NK-92 treated with Interleukin-12 subunit alpha and Interleukin-12 subunit beta, amount 100 ng/mL, for 24 hours (cell line): ENCODE data around the gene USF1.
A peak's percentile ranks its signal among the peaks of the same experiment; 100 is the strongest.
"Not testable (repeated sequence)": the region's sequence is repeated elsewhere in the genome, so short reads cannot be mapped to it uniquely, and the experiment has no call there.

Source experiments
- DNase-seq: peaks from one replicate; lab custom pipeline; 2025; lab: John Stamatoyannopoulos, UW

The USF1 gene

DNA sequence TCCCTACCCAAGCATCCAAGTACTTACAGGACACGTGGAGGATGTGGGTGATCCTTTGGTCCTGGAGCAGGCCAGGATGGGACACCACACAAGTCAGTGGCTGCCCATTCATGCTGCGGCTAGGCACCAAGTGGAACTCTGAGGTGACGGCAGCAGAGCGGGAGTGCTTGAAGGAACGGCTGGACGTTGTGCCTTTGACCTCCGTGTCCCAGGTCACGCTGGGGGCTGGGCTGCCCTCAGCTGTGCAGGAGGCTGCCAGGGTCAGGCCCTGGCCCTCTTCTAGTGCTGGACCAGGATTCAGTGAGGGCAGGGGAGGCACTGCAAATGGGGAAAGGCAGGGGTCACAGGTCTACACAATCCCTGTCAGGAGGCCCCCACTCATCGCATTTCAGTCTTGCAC is 31.6 kb upstream of the USF1 start:
- DNase-seq: no peak

DNA sequence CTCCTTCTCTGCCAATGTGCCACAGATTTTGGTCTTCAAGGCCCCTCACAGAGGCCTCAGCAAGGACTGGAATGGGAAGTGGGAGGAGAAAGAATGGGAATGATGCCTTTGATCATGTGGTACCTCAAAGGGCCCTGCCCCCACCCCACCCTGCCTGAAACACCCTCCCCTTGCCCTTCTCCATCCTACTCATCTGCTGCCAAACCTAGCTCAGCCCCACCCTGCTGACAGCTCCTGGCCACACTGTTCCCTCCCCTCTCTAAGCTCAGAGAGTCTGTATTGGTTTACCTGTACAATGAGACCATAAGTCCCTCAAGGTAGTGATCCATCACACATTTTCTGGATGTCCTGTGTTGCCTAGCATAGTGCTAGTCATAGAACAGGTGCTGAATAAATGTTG is 30.6 kb upstream of the USF1 start:
- no peak for DNase-seq

DNA sequence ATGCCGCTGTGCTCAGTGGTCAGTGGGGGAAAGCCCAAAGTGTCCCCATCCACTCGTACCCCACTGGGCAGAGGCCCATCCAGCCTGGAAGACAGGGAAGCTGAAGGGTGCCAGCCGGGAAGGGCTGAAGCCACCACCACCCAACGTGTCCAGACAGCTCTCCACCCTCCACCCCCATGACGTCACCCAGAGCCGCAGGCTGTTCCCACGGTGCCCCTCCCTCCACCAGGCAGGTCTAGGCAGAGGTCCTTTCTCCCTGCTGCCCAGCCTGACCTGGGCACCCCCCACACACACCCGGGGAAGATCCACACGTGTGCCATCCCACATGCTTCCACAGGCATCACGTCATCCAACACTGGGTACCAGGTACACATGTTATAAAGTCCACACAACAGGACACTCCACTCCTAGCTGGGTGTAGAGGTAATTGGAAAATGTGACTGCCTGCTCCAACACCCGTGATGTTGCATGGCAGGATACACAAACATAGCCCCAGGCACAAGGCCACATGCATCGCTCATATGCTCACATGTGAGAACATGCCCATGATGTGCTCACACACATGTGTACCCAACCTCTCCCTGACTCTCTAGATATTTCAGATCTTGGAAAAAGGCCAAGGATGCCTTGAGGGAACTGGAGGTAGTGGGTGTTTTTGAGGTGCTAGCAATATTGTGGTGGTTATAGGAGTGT is 29.0 kb upstream of the USF1 start:
- no peak for DNase-seq

DNA sequence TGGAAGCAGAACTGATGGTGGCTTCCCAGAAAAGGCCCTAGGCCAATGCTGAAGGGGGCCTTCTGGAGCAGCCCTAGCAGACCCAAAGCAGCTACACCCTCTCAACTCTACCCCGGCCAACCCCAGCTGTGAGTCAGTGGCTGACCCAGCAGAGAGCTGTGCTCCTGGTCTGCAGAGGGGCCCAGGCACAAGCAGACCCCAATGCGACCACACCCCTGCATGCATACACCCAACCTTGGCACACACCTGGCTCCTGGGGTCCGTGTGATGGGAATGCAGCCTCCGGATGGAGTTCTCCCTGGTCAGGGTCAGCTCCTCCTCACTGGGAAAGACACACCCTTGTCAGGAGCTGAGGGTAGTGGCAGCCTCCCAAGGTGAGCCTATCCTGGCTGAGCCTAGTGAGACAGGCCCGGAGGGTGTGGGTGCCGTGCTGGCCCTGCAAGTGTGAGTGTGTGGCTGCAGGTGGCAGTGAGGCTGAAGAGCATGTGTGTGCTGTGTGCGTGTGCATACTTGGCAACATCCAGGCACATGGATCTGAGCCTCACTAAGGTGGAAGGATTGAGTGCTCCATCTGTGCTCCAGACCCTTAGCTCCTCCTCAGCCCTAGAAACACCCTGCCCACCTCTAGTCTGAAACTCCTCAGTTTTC is 27.8 kb upstream of the USF1 start:
- no peak for DNase-seq

DNA sequence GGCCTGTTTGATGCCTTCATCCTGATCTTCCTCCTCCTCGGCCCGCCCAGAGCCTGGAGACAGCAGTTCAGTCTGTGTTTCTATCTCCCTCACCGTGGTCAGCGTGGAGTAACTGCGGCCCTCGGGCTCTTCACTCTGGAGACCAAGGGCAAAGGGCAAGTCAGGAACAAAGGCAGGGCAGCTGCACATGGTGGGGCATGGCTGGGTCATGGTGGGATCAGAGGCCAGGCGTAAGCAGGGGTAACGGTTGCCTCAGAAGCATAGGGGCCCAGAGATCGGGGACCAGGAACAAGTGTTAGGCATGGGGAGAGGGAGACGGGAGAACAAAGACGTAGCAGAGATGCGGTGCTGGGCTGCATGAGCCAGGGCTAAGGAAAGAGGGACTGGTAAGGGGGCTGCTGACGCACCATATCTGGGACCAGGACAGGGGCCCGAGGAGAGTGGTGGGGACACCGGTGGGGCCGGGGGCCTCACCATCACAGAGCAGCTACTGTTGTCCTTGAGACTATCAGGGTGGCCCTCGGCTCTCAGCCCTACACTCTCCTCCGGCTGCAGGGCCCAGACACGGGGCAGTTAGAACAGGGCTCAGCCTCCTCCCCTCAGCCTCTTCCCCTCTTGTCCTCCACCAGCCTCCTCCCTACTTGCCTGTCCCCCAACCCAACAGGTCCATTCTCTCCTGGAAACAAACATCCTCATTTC is 27.1 kb upstream of the USF1 start:
- DNase-seq: no peak

DNA sequence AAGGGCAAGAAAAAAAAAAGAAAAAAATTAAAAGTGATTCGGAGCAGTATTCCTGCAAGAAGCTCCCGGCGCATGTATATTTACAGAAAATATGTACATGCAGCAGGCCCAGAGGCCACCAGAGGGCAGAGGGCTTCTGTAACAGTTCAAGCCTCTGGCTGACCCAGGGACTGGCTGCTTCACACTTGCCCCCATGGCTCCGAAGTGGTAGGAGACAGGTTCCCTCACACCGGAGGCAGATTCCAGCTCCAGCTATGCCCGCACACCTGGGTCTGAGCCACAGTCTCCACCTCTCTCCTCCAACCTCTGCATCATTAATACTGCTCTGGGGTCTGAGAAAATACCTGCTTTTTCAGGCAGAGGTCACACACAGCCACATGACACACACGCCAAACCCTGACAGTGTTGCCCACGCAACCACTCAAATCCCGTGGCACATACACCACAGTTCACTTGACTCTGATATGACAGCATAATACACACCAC is 26.2 kb upstream of the USF1 start:
- DNase-seq: peak; percentile 31

DNA sequence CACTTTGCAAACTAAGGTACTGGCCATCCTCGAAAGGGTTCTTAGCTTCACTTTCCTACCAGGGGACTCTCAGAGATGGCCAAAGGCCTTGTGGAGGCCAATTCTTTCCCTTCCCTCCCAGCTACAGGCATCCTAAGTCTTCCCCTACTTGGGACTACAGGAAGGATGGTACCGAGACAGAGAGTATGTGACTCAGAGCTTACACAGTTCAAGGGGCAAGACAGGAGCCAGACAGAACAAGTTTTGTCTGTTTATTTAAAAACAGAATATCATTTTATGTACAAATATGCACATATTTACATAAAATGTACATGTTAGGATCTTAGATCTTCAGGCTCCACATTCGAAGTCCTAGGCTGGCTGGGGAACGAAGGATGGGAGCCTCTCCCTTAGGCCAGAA is 25.0 kb upstream of the USF1 start:
- no peak for DNase-seq

DNA sequence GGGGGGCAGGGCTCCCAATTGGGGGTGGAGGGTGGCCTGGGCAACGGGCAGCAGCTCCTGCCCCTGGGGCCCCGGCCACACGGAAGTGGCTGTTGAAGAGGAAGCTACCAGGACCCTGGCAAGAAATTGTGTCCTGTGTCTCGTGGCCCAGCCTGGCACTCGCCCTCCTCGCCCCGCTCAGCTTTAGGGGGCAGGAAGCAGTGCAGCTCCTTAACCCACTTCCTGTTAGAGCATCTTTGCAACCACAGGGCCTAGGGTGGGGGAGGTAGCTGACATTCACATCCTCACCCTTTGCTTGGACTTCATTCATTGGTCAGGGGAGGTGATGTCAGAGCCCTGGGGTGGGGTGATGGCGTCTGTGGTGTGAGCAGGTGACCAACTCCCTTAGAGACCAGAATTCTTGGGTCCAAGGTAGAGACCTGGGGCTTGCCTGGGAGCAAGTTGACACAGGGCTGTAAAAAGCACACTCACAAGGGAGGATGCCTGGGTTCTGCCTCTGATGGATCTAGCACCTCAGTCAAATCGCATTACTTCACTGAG is 24.0 kb upstream of the USF1 start, which contains the start of gene ARHGAP30:
TSS of gene ARHGAP30 (minus strand) at position 161 of the 540 bp plus-strand sequence. CDS start 267 bp downstream, outside the sequence.
- DNase-seq: peak; percentile 96

DNA sequence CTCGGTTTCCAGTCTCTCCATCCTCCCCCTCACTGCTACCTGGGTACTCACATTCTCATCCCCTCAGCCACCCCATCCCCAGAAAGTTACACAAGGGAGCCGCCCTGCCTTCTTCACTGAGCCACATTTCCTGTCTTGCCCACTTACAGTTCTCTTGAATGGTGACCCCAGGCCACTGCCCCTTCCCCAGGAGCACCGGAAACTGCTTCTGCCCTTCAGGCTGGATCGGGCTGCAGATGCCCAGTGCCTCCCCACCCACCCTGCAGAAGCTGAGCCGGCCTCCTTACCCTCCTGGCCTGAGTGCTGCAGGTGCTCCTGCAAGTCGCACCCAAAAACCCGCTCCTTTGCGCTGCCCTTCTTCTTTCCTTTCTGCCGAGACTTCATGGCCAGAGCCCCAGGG is 23.5 kb upstream of the USF1 start:
- DNase-seq: peak; percentile 65

DNA sequence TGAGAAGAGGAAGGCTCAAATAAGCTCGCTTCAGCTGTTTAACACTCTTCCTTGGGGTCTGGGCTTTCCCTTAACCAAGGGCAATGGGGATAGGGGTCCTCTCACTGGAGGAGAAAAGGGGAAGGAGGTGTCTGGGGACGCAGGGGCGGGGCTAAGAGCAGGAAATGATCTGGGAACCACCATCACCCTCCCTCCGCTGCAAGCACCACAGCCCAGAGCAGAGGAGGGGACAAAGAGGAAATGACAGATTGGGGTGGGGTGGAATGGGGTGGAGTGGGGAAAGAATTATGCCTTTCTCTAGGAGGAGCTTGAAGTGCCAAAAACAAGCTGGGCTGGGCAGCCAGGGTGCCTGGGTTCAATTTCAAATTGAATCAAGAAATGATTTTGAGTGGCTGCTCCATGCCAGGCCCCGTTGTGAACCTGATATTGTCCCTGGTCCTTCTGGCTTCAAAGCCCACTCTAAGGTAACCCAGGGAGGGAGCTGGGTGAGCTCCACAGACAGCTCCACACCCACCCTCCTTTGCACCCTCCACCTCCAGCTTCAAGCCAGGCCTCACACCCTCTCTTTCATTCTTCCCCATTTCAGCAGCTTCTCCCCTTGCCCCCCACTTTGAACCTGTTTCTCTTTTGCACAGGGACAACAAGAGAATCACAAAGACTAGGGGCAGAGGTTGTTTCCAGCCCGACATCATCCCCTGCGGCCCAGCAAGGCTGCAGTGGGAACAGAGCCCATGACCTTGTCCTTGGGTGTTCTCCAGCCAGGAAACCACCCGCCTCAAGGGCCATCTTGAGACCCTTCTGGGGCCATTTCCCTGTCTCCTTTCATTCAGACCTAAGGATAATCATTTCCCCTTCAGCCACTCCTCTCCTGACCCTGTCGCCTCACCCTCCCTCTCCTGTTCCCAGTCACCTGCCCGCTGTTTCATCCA is 22.8 kb upstream of the USF1 start:
- DNase-seq: peak; percentile 80

DNA sequence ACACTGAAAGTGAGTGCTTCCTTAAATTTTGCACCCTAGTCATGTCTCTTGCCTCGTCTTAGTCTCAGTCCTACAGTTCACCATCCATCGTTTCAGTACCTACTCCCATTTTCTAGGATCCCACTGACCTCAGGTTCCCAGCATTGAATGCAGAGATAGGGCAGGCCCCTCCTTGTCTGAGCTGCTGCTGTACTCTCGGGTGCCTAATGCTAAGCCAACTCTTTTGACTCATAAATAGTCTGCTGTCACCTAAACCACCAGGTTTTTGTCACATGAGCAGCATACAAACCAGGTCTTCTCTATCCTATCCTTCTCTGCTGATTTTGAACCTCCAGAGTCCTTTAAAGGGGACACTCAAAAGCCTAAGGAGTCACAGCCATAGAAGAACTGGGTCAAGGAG is 20.9 kb upstream of the USF1 start:
- no peak for DNase-seq

DNA sequence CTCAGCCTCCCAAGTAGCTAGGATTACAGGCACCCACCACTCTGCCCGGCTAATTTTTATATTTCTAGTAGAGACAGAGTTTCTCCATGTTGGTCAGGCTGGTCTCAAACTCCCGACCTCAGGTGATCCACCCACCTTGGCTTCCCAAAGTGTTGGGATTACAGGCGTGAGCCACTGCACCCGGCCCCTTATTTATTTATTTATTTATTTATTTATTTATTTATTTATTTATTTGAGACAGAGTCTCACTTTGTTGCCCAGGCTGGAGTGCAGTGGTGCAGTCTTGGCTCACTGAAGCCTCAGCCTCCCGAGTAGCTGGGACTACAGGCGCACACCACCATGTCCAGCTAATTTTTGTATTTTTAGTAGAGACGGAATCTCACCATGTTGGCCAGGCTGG is 19.9 kb upstream of the USF1 start:
- DNase-seq: not testable (repeated sequence)

DNA sequence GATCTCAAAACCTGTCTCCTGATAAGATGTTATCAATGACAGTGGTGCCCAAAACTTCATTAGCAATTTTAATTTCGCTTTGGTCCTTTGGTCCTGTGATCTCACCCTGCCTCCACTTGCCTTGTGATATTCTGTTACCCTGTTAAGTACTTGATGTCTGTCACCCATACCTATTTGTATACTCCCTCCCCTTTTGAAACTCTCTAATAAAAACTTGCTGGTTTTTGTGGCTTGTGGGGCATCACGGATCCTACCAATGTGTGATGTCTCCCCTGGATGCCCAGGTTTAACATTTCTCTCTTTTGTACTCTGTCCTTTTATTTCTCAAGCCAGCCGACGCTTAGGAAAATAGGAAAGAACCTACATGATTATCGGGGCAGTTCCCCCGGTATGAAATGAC is 18.2 kb upstream of the USF1 start:
- DNase-seq: not testable (repeated sequence)

DNA sequence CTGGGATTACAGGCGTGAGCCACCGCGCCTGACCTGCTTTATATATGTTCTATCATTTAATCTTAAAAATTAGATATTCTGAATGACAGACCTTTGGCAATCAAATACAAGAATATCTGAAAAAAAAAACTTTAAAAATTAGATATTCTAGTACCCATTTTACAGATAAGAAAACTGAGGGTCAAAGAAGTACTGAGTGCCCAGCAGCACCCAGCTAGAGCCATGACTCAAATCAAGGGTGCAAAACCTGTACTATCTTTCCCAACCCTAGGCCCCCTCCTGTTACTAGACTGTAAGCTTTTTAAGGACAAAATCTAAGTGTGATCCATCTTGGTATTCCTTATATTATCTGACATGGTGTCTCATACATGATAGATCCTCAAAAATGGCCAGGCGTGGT is 15.6 kb upstream of the USF1 start:
- DNase-seq: no peak

DNA sequence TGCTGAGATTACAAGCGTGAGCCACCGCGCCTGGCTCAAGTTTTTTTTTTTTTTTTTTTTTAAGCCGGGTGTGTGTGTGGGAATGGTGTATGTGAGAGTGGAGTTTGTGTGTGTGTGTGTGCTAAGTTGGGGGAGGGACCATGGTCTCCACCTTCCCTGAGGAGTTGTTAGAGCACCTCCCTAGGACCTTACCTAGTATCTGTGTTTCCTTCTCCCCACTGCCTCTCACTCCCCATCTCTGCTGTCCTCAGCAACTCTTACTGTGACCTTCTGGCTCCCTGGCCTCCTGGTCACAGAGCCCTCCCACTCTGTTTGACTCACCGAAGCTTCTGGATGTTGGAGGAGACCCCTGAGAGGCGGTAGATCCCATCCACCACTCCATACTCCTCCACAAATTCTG is 13.5 kb upstream of the USF1 start:
- no peak for DNase-seq

DNA sequence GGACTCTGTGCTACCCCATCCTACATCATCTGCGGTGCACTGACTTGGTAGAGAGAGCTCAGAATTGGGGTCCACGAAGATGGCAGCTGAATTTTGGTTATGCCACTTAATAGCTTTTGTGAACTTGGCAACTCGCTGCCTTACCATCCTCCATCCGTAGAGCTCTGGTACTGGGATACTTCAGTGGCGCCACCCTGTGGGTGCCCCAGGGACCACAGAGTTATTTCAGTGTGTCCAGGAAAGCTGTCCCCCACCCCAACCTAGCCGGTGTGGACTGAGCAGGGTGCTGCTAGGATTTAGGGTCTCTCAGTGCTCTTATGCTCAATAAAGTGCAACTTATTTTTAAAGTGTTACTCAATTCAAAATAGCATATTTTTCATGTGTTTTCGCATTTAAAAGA is 9.0 kb upstream of the USF1 start:
- DNase-seq: no peak

DNA sequence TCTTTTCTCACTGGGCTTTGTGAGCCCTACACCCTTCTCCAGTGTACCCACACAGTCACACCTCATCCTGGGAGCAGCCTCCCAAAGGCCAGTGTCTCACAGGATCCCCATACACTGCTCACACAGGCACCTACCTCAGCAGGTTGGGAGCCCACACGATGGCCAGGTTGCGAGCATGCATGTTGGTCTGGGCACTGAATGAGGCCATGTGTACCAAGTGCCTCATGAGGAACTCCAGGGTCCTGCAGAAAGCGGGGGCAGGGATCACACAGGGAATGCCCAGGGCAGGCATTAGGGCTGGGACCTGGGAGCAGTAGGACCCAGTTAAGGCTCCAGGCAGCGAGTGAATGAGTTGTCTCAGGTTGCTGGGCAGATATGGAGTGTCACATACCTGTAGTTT is 8.5 kb upstream of the USF1 start:
- no peak for DNase-seq

DNA sequence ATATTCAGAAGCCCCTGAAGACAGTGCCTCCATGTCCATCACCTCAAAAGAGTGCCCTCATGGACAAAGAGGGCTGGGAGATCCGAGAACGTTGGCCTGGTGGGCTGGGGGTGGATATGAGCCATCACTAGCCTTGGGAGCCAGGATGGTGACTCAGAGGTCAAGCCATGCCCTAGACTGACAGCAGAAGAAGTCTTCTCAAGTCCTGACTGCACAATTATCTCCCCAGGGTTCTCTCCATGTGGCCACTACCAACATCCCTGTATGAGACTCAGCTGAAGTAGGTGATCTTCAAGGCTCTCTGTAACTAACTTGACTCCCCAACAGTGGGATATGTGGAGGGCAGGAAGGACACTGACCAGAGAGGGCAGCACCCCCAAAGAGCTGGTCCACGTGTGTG is 7.1 kb upstream of the USF1 start:
- no peak for DNase-seq

DNA sequence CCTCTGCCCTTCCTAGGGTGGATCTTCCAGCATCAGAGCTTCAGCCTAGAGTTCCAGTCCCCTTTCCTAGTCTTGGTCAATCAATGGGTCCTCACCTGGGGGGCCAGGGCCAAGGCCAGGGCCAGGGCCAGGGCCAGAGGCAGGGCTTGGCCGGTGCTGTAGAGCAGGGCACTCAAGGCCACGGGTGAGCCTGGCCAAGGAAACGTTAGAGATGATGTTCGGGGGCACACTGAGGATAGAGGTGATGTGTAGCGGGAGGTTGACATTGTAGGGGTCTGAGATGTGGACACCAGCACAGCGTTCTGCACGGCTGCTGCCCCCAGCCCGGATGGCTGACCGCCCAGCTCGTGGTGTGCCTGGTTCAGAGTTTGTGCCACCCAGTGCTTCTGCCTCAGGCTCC is 5.4 kb upstream of the USF1 start:
- DNase-seq: no peak

DNA sequence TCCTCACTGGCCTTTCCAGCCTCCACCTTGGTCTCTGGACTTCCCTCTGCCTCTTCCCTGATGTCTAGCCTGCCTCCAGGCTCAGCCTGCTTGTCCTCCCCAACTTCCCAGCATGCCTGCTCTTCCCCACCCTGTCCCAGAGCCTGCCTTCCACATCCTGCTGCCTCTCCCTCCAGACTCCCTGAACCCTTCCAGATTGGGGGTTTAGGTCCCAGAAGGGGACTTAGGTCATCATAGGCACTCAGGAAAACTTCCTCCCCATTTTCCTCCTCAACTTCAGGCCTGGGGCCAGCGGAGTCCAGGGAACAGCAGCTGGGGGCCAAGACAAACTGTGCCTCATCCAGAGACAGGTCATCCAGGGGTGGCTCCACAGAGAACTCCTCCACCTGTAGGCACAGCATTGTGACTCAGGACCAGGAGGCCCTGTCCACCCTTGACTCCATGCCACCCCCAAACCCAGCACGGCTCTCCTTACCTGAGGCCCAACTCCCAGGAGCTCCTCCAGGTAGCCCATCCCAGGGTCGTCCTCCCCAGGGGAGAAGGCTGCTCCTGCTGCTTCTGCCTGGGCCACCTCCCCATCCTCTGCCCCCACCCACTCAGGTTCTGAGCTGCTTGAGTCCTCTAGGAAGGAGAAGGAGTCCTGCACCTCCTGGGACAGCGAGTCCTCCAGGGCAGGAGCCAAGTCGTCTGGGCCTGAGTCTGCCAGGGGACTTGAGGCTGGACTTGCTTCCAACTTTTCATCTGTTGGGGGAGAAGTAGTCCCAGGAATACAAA is 3.4 kb upstream of the USF1 start:
- no peak for DNase-seq
